GM12872 (cell line): ENCODE data around the gene S100A10.
A peak's percentile ranks its signal among the peaks of the same experiment; 100 is the strongest.

ENCODE experiments used
- TF ChIP-seq, protein P1 (sequence below): IDR thresholded peaks from 3 replicates; pipeline ENCODE4 v1.5.1; 2011; ENCODE audit warnings: low read depth, mild to moderate bottlenecking, low read length, moderate library complexity; ENCODE audit not compliant: insufficient read depth

Gene S100A10

DNA sequence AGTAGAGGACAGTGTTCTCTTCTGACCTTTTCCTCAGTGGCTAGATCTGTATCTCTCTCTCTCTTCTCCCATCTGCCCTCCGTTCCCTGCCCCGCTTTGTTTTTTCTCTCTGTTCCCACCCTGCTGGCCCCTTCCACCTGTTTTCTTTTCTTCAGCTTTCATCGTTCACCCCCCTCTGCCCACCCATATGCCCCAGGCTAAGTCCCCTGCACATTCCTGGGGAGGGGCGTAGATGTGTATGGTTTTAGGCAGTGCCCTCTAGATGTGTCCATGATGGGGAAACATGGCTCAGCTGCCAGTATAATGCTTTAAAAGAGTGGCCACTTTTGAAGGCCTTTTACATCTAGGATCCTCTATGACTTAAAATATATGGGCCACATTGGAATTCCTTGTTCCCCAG lies 29.6 kb upstream of the S100A10 start:
- TF ChIP-seq, protein P1, sequence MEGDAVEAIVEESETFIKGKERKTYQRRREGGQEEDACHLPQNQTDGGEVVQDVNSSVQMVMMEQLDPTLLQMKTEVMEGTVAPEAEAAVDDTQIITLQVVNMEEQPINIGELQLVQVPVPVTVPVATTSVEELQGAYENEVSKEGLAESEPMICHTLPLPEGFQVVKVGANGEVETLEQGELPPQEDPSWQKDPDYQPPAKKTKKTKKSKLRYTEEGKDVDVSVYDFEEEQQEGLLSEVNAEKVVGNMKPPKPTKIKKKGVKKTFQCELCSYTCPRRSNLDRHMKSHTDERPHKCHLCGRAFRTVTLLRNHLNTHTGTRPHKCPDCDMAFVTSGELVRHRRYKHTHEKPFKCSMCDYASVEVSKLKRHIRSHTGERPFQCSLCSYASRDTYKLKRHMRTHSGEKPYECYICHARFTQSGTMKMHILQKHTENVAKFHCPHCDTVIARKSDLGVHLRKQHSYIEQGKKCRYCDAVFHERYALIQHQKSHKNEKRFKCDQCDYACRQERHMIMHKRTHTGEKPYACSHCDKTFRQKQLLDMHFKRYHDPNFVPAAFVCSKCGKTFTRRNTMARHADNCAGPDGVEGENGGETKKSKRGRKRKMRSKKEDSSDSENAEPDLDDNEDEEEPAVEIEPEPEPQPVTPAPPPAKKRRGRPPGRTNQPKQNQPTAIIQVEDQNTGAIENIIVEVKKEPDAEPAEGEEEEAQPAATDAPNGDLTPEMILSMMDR, result no peak

DNA sequence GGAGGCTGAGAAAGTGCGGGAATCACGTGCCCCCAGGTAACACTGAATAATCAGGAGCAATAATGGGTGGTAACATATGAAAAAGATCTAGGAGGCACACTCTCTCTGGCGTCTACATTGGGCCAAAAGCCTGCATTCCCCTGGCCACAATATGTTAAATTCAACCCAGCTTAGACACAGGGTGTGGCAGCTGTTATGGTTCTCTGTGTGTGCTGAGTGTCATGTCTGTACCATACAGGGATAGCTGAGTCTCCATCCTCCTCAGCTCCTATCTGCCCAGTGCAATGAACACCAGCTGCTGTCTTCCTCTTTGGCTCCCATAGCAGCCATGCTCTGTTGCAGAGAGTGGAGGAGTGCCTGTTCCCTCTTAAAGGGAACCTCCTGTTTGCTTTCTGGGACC lies 28.8 kb upstream of the S100A10 start:
- TF ChIP-seq, protein P1, result no peak

DNA sequence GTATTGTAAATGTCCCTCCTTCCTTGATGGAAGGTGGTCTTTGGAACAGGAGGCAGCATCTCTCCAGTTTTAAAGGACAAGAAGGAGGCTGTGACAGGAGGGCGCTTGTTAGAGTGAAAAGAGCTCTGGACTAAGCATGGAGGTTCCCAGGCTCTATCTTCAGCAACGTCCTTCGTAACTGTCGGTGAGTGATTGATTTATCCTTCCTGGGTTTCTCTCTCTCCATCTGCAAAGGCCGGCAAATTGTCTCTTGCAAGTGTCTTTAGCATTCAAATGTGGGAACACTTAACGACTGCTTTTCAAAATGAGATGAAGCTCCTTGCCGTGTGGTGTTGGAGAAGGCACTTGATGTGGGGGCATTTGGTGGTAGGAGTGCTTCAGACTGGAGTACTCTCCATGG lies 27.9 kb upstream of the S100A10 start:
- TF ChIP-seq, protein P1, result no peak

DNA sequence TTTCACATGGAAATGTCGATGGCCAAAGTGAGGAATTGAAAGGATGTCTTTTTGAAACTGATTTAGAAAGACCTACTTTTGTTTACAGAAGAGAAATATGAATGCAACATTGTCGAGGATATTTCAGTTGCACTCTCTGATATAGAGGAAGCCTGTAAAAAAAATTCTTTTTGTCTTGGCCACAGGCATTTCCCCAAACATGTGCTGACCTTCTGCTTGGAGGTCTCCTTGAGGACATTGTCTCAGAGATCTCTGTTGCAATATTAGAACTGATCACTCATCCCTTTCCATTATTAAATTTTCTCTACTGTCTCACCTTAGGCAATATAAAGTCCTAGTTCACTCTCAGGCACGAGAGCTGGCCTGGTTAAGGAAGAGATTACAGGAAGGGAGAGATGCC lies 27.2 kb upstream of the S100A10 start:
- TF ChIP-seq, protein P1, result no peak

DNA sequence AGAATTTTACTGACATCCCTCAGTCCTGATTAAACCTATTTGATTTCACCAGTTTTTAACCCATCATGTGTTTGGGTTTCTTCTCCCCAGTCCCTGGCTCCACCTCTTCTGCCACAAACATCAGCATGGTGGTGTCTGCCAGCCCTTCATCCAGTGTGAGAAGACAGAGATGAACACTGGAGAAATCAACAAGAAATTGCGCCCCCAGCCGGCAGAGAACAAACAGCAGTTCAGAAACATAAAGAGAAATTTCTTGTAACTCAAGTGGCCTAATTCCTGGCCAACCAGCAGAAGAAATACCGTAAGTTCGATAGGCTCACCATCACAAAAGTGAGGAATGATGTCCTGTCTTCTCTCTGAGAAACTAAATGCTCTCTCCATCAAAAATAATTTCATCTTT lies 24.9 kb upstream of the S100A10 start:
- TF ChIP-seq, protein P1, result peak; percentile 49; the same call in 2 of the 3 replicates

DNA sequence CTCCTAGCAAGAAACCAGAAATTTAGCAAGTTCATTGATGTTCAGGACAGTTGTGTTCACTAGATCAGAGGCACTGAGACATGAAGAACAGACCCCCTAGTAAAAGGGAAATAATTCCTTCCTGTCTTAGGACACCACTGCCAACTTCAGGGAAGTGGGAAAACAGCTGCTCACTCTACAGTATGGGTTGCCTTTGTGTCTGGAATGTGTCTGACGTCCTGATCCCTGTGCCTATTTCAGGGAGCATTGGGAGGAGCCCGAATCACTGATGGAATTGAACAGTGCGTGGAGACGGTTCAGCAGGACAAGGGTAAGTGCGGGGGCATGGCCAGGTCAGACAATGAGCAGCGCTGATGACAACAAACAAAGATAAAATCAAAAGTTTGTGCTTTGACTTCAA lies 22.1 kb upstream of the S100A10 start:
- TF ChIP-seq, protein P1, result no peak

DNA sequence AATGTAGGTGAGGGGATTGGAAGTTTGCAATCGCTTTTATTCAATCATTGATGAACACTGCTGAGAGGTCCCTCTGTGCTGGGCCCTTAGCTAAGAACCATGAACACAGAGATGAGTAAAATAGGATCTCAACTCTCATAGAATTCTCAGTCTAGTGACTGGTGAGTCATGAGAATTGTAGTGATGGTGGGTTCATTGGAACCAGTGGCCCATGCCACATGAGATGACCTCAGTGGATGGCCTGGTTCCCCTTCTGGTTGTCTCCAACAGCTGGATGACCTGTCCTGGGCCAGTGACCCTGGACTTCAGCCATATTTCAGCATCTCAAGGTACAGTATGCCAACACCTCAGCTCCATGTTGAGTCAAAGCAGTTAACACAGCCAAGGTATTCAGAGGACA lies 21.3 kb upstream of the S100A10 start:
- TF ChIP-seq, protein P1, result no peak

DNA sequence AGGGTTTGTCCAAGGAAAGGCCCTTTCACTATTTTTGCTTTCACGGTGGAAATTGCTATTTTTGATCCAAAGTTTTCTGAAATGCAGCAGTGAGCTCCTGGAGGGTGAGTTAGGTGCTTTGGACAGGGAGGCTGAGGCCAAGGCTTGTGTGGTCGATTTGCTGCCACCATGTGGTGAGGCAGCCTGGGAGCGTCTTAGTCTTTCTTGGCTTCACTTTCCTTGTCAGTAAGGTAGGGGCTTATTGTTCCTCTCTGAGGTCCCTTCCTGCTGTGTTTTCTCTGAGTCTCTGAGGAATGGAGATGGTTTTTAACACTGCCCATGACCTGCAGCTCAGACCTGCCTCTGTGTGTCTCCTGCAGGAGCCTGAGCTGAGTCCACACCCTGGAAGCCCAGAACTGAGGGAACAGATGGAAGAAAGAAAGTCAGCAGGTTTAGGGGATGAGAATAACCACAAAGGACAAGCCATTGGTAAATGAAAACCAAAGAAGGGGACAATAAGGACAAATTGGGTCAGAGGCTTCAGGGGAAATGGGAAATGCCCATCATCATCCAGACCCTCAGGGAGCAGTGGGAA lies 20.1 kb upstream of the S100A10 start:
- TF ChIP-seq, protein P1, result peak; percentile 83
